Measurements from ENCODE around the gene ISCA2.

Gene ISCA2

DNA sequence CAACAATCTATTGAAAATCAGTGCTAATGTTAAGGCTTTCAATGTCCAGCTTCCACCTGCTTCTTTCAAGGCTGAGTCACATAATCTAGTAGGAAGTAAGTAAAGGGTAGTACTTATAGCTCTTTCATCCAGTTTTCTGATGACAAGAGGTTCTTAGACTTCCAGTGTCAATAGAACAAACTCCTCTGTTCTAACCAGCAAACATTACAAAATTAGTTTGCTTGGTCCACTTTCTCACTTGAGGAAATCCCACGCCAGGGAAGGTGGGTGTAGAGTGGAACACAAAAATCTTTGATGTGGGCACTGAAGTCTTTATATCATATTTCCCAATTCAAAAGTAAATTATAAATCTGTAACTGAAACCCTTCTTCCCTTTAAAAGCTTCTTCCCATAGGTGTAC lies 3.1 kb upstream of the ISCA2 start:
- Histone ChIP-seq H3K36me3 (ENCODE audit: control insufficient read depth, insufficient read depth, low read length) (peaks cover 4% of the 10 kb centered on the region), H3K4me3 (ENCODE audit: low read length) (no peak overlapping the region), H3K27ac (ENCODE audit: low read depth, low read length) (no peak overlapping the region), H3K4me1 (ENCODE audit: control insufficient read depth, insufficient read depth, low read length) (peaks cover 10% of the 10 kb centered on the region), H3K9ac (ENCODE audit: low read length) (no peak overlapping the region), H3K27me3 (ENCODE audit: control insufficient read depth, insufficient read depth, low read length) (no peaks in the 10 kb centered on the region)

- Histone ChIP-seq H3K27me3 (ENCODE audit: control insufficient read depth, insufficient read depth, low read length) (no peaks in the 10 kb centered on the region), H3K4me3 (ENCODE audit: low read length) (peak overlapping the region; percentile 92), H3K27ac (ENCODE audit: low read depth, low read length) (no peak overlapping the region), H3K36me3 (ENCODE audit: control insufficient read depth, insufficient read depth, low read length) (no peaks in the 10 kb centered on the region), H3K9ac (ENCODE audit: low read length) (no peak overlapping the region), H3K4me1 (ENCODE audit: control insufficient read depth, insufficient read depth, low read length) (peaks cover 10% of the 10 kb centered on the region)
Measured at GRCh38 chr14:74491956-74492775, 1.4 kb upstream of the ISCA2 start.

GRCh38 chr14:74492776-74493342 lies 706 bp upstream of the ISCA2 start, which contains the start of gene NPC2:
TSS of gene NPC2 (minus strand) at chr14:74493305. CDS start at chr14:74493274, 31 bp downstream.
- Histone ChIP-seq H3K27ac (ENCODE audit: low read depth, low read length) (peak within 1 kb of the TSS; percentile 92), H3K27me3 (ENCODE audit: control insufficient read depth, insufficient read depth, low read length) (no peaks in the 10 kb centered on the region), H3K4me3 (ENCODE audit: low read length) (peak within 1 kb of the TSS; percentile 97), H3K9ac (ENCODE audit: low read length) (peak within 1 kb of the TSS; percentile 73), H3K36me3 (ENCODE audit: control insufficient read depth, insufficient read depth, low read length) (no peaks in the 10 kb centered on the region), H3K4me1 (ENCODE audit: control insufficient read depth, insufficient read depth, low read length) (peaks cover 10% of the 10 kb centered on the region)

DNA sequence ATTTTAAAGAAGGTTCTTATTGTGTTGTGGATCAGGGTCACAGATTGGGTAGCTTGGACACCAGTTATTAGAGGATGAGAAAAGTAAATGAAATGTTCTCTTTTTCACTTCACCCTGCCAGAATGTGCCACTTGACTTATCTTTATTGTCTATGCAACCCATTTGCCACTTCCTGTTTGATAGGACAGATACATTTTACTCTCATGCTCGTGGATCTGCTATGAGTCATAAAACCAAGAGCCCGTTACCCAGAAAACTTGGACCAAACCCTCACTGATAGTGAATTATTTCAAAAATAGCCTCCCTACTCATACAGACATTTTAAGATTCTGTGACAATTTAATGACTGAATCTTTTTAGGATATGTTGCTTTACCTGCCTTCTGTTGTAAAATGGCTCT lies 1.8 kb downstream of the ISCA2 start:
- no peak overlapping the region for H3K4me3 ChIP-seq (ENCODE audit: low read length)
- peaks cover 10% of the 10 kb centered on the region for H3K4me1 ChIP-seq (ENCODE audit: control insufficient read depth, insufficient read depth, low read length)
- H3K36me3 ChIP-seq (ENCODE audit: control insufficient read depth, insufficient read depth, low read length) = no peaks in the 10 kb centered on the region
- H3K27me3 ChIP-seq (ENCODE audit: control insufficient read depth, insufficient read depth, low read length) = no peaks in the 10 kb centered on the region
- H3K9ac ChIP-seq (ENCODE audit: low read length) = no peak overlapping the region
- no peak overlapping the region for H3K27ac ChIP-seq (ENCODE audit: low read depth, low read length)

GRCh38 chr14:74500417-74501134 lies 7.0 kb downstream of the ISCA2 start:
- Histone ChIP-seq H3K27me3 (ENCODE audit: control insufficient read depth, insufficient read depth, low read length) (no peaks in the 10 kb centered on the region), H3K4me3 (ENCODE audit: low read length) (no peak overlapping the region), H3K9ac (ENCODE audit: low read length) (no peak overlapping the region), H3K36me3 (ENCODE audit: control insufficient read depth, insufficient read depth, low read length) (no peaks in the 10 kb centered on the region), H3K4me1 (ENCODE audit: control insufficient read depth, insufficient read depth, low read length) (peaks cover 8% of the 10 kb centered on the region), H3K27ac (ENCODE audit: low read depth, low read length) (no peak overlapping the region)

- no peaks in the 10 kb centered on the region for H3K27me3 ChIP-seq (ENCODE audit: control insufficient read depth, insufficient read depth, low read length)
- no peak overlapping the region for H3K9ac ChIP-seq (ENCODE audit: low read length)
- no peak overlapping the region for H3K4me3 ChIP-seq (ENCODE audit: low read length)
- no peak overlapping the region for H3K27ac ChIP-seq (ENCODE audit: low read depth, low read length)
- no peaks in the 10 kb centered on the region for H3K36me3 ChIP-seq (ENCODE audit: control insufficient read depth, insufficient read depth, low read length)
- H3K4me1 ChIP-seq (ENCODE audit: control insufficient read depth, insufficient read depth, low read length) = peaks cover 8% of the 10 kb centered on the region
Measured at GRCh38 chr14:74501135-74501614, 7.6 kb downstream of the ISCA2 start.

- no peaks in the 10 kb centered on the region for H3K36me3 ChIP-seq (ENCODE audit: control insufficient read depth, insufficient read depth, low read length)
- no peaks in the 10 kb centered on the region for H3K27me3 ChIP-seq (ENCODE audit: control insufficient read depth, insufficient read depth, low read length)
- H3K9ac ChIP-seq (ENCODE audit: low read length) = no peak overlapping the region
- no peak overlapping the region for H3K4me3 ChIP-seq (ENCODE audit: low read length)
- no peak overlapping the region for H3K27ac ChIP-seq (ENCODE audit: low read depth, low read length)
- peaks cover 8% of the 10 kb centered on the region for H3K4me1 ChIP-seq (ENCODE audit: control insufficient read depth, insufficient read depth, low read length)
Measured at GRCh38 chr14:74501691-74502090, 8.1 kb downstream of the ISCA2 start.

DNA sequence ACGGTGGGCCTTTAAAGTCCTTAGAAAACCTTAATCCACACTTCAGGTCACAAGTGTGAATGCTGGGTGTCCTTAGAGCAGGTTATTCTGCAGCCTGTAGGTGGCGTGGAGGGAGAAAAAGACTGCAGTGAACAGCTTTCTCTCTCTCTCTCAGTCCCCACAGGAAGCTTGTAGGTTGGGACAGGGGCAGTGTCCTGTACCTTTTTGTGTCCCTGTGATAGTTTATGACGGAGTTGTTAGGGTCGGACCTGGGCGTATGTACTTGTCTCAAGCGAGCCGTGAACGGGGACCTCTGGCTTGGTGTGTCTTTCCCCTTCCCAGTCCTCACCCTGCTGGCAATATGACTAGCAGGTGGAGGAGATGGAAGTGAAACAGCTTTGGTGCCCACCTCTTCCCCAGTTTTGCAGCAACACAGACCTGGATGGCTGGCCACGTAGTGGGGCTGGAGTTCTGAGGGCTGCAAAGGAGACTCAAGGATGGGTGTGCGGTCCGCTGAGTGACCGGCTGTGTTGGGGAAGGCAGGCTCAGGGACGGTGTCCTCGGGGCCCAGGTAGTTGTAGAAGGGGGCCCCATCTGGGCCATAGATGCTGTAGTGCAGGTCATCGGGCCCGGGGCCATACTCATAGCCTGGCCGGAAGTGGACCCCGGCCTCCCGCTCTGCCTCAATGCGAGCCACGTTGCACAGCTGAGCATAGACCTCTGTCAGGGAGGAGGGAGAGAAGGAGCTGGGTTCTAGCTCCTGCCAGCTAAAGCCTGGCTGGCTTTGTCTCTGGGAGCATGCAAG lies 8.9 kb downstream of the ISCA2 start:
- no peak overlapping the region for H3K4me3 ChIP-seq (ENCODE audit: low read length)
- H3K4me1 ChIP-seq (ENCODE audit: control insufficient read depth, insufficient read depth, low read length) = peaks cover 8% of the 10 kb centered on the region
- H3K9ac ChIP-seq (ENCODE audit: low read length) = no peak overlapping the region
- H3K27ac ChIP-seq (ENCODE audit: low read depth, low read length) = no peak overlapping the region
- H3K36me3 ChIP-seq (ENCODE audit: control insufficient read depth, insufficient read depth, low read length) = no peaks in the 10 kb centered on the region
- H3K27me3 ChIP-seq (ENCODE audit: control insufficient read depth, insufficient read depth, low read length) = no peaks in the 10 kb centered on the region

GRCh38 chr14:74503291-74503937 lies 9.8 kb downstream of the ISCA2 start:
- no peak overlapping the region for H3K9ac ChIP-seq (ENCODE audit: low read length)
- no peaks in the 10 kb centered on the region for H3K27me3 ChIP-seq (ENCODE audit: control insufficient read depth, insufficient read depth, low read length)
- no peak overlapping the region for H3K4me3 ChIP-seq (ENCODE audit: low read length)
- H3K27ac ChIP-seq (ENCODE audit: low read depth, low read length) = no peak overlapping the region
- H3K4me1 ChIP-seq (ENCODE audit: control insufficient read depth, insufficient read depth, low read length) = peaks cover 8% of the 10 kb centered on the region
- H3K36me3 ChIP-seq (ENCODE audit: control insufficient read depth, insufficient read depth, low read length) = no peaks in the 10 kb centered on the region

DNA sequence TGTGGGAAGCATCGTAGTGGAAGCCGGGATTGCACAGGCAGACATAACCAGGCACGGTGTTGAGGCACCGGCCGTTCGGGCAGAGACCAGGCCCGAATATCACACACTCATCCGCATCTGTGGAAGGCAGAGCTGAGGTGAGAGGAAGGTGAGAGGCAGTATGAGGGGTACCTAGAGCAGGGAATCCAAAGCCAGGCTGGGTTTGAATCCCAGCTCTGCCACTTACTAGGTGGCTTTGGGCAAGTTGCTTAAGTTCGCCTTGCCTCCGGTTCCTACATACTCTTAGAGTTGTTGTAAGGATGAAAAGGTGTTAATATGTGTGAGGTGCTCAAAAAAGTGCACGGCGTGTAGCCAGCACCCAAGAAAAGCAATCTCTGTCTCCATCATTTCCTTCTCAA lies 10.4 kb downstream of the ISCA2 start:
- H3K4me1 ChIP-seq (ENCODE audit: control insufficient read depth, insufficient read depth, low read length) = peaks cover 8% of the 10 kb centered on the region
- H3K4me3 ChIP-seq (ENCODE audit: low read length) = no peak overlapping the region
- H3K36me3 ChIP-seq (ENCODE audit: control insufficient read depth, insufficient read depth, low read length) = no peaks in the 10 kb centered on the region

GRCh38 chr14:74504412-74504811 lies 10.8 kb downstream of the ISCA2 start:
- Histone ChIP-seq H3K4me3 (ENCODE audit: low read length) (no peak overlapping the region), H3K27ac (ENCODE audit: low read depth, low read length) (no peak overlapping the region), H3K27me3 (ENCODE audit: control insufficient read depth, insufficient read depth, low read length) (peaks cover under 1% of the 10 kb centered on the region), H3K4me1 (ENCODE audit: control insufficient read depth, insufficient read depth, low read length) (peaks cover 8% of the 10 kb centered on the region), H3K36me3 (ENCODE audit: control insufficient read depth, insufficient read depth, low read length) (no peaks in the 10 kb centered on the region), H3K9ac (ENCODE audit: low read length) (no peak overlapping the region)

More for the DNA sequence above, 10.4 kb downstream of the ISCA2 start:
- H3K9ac ChIP-seq (ENCODE audit: low read length) = no peak overlapping the region
- H3K27me3 ChIP-seq (ENCODE audit: control insufficient read depth, insufficient read depth, low read length) = no peaks in the 10 kb centered on the region
- no peak overlapping the region for H3K27ac ChIP-seq (ENCODE audit: low read depth, low read length)

Data from rectal smooth muscle tissue (tissue), 1 donor.